B cell (primary cell): ENCODE measurements around the gene TMOD1.

Source experiments
- EZH2 ChIP-seq: IDR thresholded peaks from 2 replicates; pipeline ENCODE4 v1.6.1; 2012; ENCODE audit warnings: borderline replicate concordance, low read depth, mild to moderate bottlenecking, moderate library complexity, low read length; ENCODE audit not compliant: insufficient read depth, poor library complexity, severe bottlenecking
- TF ChIP-seq, protein P1 (sequence below): fragments of 200-600 bp; IDR thresholded peaks from one replicate; pipeline ENCODE4 v1.8.0; 2022; ENCODE audit warnings: antibody characterized with exemption, mild to moderate bottlenecking

DNA sequence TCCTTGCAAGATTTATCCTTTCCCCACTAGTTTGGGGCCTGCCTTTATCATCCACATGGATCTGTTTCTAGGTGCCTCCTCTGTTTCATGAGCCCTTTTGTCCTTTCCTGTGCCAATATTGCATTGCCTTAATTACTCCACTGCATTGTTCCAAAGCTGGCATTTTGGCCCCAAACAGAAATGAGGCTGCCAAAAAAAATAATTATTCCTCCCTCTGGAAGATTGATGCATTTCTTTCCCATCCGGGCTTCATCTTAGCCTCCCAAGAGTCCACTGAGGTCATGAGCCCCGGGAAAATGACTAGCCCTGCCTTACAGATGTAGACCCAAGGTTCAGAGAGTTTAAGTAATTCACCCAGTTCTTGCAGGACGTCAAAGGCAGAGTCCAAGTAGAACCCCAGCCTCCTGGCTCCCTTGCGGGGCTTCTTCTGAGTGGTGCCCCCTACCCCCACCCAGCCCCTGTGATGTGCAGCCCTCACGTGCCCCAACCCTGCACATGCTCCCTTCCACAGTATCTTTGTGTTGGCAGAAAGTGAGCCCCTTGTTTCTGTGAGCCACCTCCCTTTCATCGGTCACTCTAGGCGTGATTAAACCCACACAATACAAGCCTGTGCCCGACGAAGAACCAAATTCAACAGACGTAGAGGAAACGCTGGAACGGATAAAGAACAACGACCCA, 62.1 kb downstream of the TMOD1 start:
- TF ChIP-seq, protein P1, sequence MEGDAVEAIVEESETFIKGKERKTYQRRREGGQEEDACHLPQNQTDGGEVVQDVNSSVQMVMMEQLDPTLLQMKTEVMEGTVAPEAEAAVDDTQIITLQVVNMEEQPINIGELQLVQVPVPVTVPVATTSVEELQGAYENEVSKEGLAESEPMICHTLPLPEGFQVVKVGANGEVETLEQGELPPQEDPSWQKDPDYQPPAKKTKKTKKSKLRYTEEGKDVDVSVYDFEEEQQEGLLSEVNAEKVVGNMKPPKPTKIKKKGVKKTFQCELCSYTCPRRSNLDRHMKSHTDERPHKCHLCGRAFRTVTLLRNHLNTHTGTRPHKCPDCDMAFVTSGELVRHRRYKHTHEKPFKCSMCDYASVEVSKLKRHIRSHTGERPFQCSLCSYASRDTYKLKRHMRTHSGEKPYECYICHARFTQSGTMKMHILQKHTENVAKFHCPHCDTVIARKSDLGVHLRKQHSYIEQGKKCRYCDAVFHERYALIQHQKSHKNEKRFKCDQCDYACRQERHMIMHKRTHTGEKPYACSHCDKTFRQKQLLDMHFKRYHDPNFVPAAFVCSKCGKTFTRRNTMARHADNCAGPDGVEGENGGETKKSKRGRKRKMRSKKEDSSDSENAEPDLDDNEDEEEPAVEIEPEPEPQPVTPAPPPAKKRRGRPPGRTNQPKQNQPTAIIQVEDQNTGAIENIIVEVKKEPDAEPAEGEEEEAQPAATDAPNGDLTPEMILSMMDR, result no peak
- no peak for TF ChIP-seq EZH2
